GM10248 (cell line): ENCODE results near the gene CATSPER4.
"Not testable (repeated sequence)": the region's sequence is repeated elsewhere in the genome, so short reads cannot be mapped to it uniquely, and the experiment has no call there.

ENCODE experiments used
- CTCF ChIA-PET: fragments of 300-600 bp; sonication (Branson Sonifier 250); formaldehyde crosslinking; extraction: SDS; loops from one replicate; lab custom pipeline; 2021; ENCODE audit warnings: antibody characterized with exemption; lab: Yijun Ruan, JAX
- POLR2A ChIA-PET: fragments of 350-650 bp; sonication (Branson Sonifier 250); formaldehyde crosslinking; extraction: SDS; loops from one replicate; lab custom pipeline; 2020; ENCODE audit warnings: antibody characterized with exemption; lab: Yijun Ruan, JAX
- DNase-seq: peaks from one replicate; pipeline ENCODE4 v3.0.0; 2012; ENCODE audit errors: extremely low spot score
- CTCF ChIP-seq: IDR thresholded peaks from 2 replicates; pipeline ENCODE4 v1.5.1; 2012; ENCODE audit warnings: mild to moderate bottlenecking, low read depth; ENCODE audit errors: extremely low read depth, missing control alignments, control extremely low read depth

Gene CATSPER4

GRCh38 chr1:26218906-26219494 lies 28.6 kb downstream of the CATSPER4 start:
- CTCF ChIA-PET, result interaction anchor here (1.6 to 5.8 kb wide), 2 partner anchors 15 to 103 kb away, joined by 4 to 32 read pairs; partner anchors contain the start of gene CEP85

GRCh38 chr1:26220199-26220912 lies 30.0 kb downstream of the CATSPER4 start:
- DNase-seq, result no peak
- ChIA-PET CTCF (interaction anchor here (1.2 to 5.8 kb wide), 4 partner anchors 14 to 102 kb away, joined by 3 to 32 read pairs (median 6); partner anchors contain the start of gene CEP85), POLR2A (no interaction called here)
- TF ChIP-seq CTCF, result no peak

More at GRCh38 chr1:26218906-26219494, 28.6 kb downstream of the CATSPER4 start:
- no peak for DNase-seq
- POLR2A ChIA-PET, result no interaction called here
- no peak for TF ChIP-seq CTCF

- POLR2A ChIA-PET, result no interaction called here
These were observed 30.7 kb downstream of the CATSPER4 start for GRCh38 chr1:26221094-26221493.

GRCh38 chr1:26224606-26225005 lies 34.2 kb downstream of the CATSPER4 start:
- POLR2A ChIA-PET, result interaction anchor here (0.6 kb wide), 1 partner anchor 1469 kb away, joined by 4 read pairs; no protein-coding TSS in a partner anchor
- CTCF ChIA-PET, result interaction anchor here (0.9 kb wide), 1 partner anchor 9 kb away, joined by 3 read pairs; the partner anchor contains the start of gene CEP85
- no peak for TF ChIP-seq CTCF
- no peak for DNase-seq

More at GRCh38 chr1:26221094-26221493, 30.7 kb downstream of the CATSPER4 start:
- CTCF ChIA-PET, result interaction anchor here (1.2 to 5.8 kb wide), 3 partner anchors 13 to 76 kb away, joined by 3 to 32 read pairs (median 7); partner anchors contain the start of gene CEP85
- no peak for TF ChIP-seq CTCF
- no peak for DNase-seq

GRCh38 chr1:26225033-26225831 lies 34.8 kb downstream of the CATSPER4 start:
- TF ChIP-seq CTCF, result no peak
- DNase-seq, result no peak
- CTCF ChIA-PET, result interaction anchor here (0.9 kb wide), 1 partner anchor 8 kb away, joined by 3 read pairs; the partner anchor contains the start of gene CEP85
- POLR2A ChIA-PET, result interaction anchor here (0.6 kb wide), 1 partner anchor 1470 kb away, joined by 4 read pairs; no protein-coding TSS in a partner anchor

- DNase-seq, POLR2A ChIA-PET: not testable (repeated sequence)
- CTCF ChIA-PET, result interaction anchor here (0.7 to 1.1 kb wide), 2 partner anchors 61 to 185 kb away, joined by 3 to 5 read pairs; partner anchors contain the start of gene ZNF593
These were observed 40.3 kb downstream of the CATSPER4 start for GRCh38 chr1:26230682-26231081.
